Mucosa of stomach (tissue), 1 donor: ENCODE measurements around the gene BLM.

Source experiments
- H3K27me3 ChIP-seq: one replicate; pipeline ENCODE4 v1.7.0; 2013; ENCODE audit warnings: mild to moderate bottlenecking, low read length; ENCODE audit not compliant: control insufficient read depth, insufficient read depth
- H3K36me3 ChIP-seq: one replicate; pipeline ENCODE4 v1.7.0; 2013; ENCODE audit warnings: low read length; ENCODE audit not compliant: control insufficient read depth, insufficient read depth
- H3K4me1 ChIP-seq: one replicate; pipeline ENCODE4 v1.7.0; 2013; ENCODE audit warnings: mild to moderate bottlenecking, low read length; ENCODE audit not compliant: control insufficient read depth, insufficient read depth
- H3K4me3 ChIP-seq: one replicate; pipeline ENCODE4 v1.7.0; 2013; ENCODE audit warnings: low read length
- H3K9ac ChIP-seq: one replicate; pipeline ENCODE4 v1.7.0; 2013; ENCODE audit warnings: mild to moderate bottlenecking, low read length, moderate library complexity
- H3K9me3 ChIP-seq: one replicate; pipeline ENCODE4 v1.7.0; 2013; ENCODE audit warnings: mild to moderate bottlenecking, low read length, moderate library complexity; ENCODE audit not compliant: control insufficient read depth
- donor health status: Pancreatic carcinoma.

Gene BLM

GRCh38 chr15:90864507-90864906 is 147.4 kb downstream of the BLM start:
- Histone ChIP-seq H3K9me3 (no peaks in the 10 kb centered on the region), H3K36me3 (no peaks in the 10 kb centered on the region), H3K4me3 (no peak overlapping the region), H3K27me3 (no peaks in the 10 kb centered on the region), H3K4me1 (peaks cover 24% of the 10 kb centered on the region), H3K9ac (no peak overlapping the region)

GRCh38 chr15:90865702-90866101 is 148.6 kb downstream of the BLM start:
- H3K9me3 ChIP-seq = no peaks in the 10 kb centered on the region
- H3K4me1 ChIP-seq = peaks cover 30% of the 10 kb centered on the region

More at GRCh38 chr15:90865702-90866101, 148.6 kb downstream of the BLM start:
- H3K9ac ChIP-seq = no peak overlapping the region
- no peak overlapping the region for H3K4me3 ChIP-seq
- no peaks in the 10 kb centered on the region for H3K27me3 ChIP-seq
- H3K36me3 ChIP-seq = no peaks in the 10 kb centered on the region
